ENCODE data around the gene ANK3.

Gene ANK3

GRCh38 chr10:60144099-60144498 is 245.6 kb downstream of the ANK3 start:
- in situ Hi-C loops (cut with MboI; ENCODE audit: low sequenced_read_pairs), result no loop called here

GRCh38 chr10:60142736-60143135 is 246.9 kb downstream of the ANK3 start:
- in situ Hi-C loops (cut with MboI; ENCODE audit: low sequenced_read_pairs), result no loop called here

DNA sequence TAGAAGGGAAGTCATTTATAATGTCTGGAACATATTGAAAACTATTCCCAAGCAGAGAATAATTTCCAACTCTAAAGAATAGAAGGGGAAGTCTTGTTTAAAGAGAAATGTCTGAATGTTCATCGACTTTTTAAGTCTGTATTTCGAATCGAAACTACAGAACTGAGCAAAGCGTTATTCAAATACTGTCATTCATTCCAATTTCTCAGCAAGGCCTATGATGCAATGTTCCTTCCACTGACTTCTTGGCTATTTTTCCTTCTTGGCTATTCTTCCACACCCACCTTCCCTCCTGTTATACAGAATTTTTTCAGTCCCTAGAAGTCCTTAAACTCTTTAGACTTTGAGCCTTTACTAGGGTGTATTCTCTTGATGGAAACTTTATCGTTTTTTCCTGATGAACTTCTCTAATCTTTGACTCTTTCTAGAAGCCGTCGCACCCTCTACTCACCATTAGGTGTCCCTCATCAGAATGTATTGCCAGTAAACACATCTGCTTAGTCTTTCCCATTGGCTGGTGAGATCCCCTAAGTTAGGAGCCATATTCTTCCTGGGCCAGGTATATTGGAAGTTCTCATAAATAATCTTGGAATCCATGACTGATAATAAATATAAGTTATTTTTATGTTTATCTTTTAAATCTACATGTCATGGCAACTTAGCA is 247.6 kb downstream of the ANK3 start:
- in situ Hi-C loops (cut with MboI; ENCODE audit: low sequenced_read_pairs), result no loop called here

GRCh38 chr10:60140651-60141632 is 248.7 kb downstream of the ANK3 start:
- in situ Hi-C loops (cut with MboI; ENCODE audit: low sequenced_read_pairs), result no loop called here

DNA sequence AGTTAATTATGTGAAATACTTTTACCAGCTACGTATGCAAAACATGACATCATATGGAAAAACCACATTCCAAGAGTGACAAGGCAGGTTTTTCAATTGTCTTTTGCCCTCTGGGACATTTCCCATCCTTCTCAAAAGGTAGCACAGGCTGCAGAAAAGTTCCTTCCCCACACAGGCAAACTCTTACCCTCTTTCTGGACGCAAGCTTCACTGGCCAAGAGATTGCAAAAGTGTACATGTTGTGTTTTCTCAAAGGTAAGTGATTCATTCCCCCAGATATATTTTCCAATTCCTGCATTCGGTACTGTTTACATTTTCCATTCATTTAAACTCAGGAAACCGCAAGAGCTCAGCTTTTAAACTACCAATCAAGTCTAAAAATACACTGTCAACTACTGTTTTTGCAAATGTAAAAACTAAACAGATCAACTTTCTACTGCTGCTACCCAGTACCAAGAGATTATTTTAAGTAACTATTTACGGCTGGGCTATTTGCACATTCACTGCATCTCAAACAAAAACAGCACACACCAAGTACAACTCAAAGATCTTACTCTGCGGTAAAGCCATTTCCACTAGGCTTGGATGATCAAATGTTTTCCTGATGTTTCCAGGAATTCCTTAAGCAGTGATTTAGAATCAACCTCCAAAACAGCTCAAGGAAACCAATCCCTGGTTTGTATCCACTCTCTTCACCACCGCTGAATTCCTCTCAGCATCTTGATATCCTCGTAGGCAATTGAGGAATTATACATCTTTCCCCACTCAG is 249.7 kb downstream of the ANK3 start:
- in situ Hi-C loops (cut with MboI; ENCODE audit: low sequenced_read_pairs), result no loop called here

DNA sequence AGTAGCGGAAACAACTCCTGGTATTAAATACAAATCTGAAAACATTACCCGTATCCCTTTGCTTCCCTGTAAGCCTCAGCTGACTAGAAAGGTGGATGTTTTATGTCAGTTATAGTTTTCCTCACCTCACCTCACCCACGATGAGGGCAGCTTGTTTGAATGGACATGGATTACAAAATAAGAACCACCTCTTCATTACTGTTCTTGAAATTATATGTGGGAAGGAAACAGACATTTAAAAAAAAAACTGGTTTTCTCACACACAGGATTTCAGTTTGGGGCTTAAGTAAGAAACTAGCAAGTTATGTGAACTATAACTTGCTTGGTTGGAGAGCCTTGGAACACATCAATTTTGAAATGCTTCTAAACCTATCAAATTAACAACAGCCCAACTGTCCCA is 250.4 kb downstream of the ANK3 start:
- in situ Hi-C loops (cut with MboI; ENCODE audit: low sequenced_read_pairs), result no loop called here

DNA sequence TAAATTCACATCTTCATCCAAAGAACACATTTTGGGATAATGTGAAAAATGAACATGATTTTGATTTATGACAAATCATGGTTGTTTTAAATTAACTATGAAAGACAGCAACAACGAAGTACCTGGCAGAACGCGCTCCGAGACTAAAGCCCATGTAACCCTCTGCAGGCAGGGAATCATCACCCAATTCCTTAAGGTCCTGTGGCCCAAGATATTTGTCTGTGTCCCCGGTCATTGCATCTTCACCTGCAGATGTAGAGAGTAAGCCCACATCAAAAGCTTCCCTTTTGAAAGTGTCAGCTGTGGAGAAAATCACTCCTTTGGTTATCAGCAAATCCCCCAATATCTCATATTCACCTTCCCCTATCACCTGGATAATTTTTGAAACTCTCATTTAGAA is 250.8 kb downstream of the ANK3 start:
- in situ Hi-C loops (cut with MboI; ENCODE audit: low sequenced_read_pairs), result no loop called here

DNA sequence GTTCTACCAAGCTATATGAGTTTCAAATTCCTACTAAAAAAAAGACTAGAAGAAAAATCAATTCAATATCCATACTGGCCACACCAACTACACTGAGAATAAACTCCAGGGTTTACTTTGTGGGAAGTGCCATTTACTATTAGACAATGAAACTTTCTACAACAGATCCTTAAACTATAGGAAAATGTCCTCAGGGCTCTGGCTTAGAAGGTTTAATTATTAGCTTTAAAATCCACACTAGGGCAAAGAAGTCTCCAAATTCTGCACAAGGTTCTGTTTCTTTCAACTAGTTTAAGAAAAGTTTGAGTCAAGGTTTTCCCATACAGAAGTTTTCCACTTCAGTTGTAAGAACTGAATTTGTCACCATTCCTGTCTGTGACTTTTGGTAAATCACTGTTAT is 251.6 kb downstream of the ANK3 start:
- in situ Hi-C loops (cut with MboI; ENCODE audit: low sequenced_read_pairs), result no loop called here

GRCh38 chr10:60137292-60137992 is 252.2 kb downstream of the ANK3 start:
- in situ Hi-C loops (cut with MboI; ENCODE audit: low sequenced_read_pairs), result no loop called here

GRCh38 chr10:60135020-60135419 is 254.7 kb downstream of the ANK3 start:
- in situ Hi-C loops (cut with MboI; ENCODE audit: low sequenced_read_pairs), result no loop called here

DNA sequence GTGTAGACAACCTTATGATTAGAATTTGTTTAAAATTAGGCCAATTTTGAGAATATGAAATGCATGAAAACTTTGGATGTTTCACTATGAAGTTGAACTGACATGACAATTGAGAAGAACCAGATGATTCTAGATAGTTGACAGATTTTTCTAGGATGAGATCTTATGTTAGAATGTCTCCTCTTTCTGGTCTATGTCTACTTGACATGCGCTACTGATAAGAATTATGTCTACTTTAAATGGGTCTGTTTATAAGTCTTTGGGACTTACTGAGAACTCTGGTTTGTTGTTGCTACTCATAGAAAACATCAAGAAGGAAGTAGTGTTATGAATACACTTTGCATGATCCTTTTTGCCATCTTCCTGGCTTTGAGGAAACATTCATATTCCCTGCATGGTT is 255.1 kb downstream of the ANK3 start:
- in situ Hi-C loops (cut with MboI; ENCODE audit: low sequenced_read_pairs), result no loop called here

GRCh38 chr10:60130130-60130579 is 259.5 kb downstream of the ANK3 start:
- in situ Hi-C loops (cut with MboI; ENCODE audit: low sequenced_read_pairs), result no loop called here

GRCh38 chr10:60125895-60126294 is 263.8 kb downstream of the ANK3 start:
- in situ Hi-C loops (cut with MboI; ENCODE audit: low sequenced_read_pairs), result no loop called here

- in situ Hi-C loops (cut with MboI; ENCODE audit: low sequenced_read_pairs), result no loop called here
These were observed 265.1 kb downstream of the ANK3 start for GRCh38 chr10:60124536-60124935.

- in situ Hi-C loops (cut with MboI; ENCODE audit: low sequenced_read_pairs), result no loop called here
These were observed 266.0 kb downstream of the ANK3 start for GRCh38 chr10:60123668-60124067.

DNA sequence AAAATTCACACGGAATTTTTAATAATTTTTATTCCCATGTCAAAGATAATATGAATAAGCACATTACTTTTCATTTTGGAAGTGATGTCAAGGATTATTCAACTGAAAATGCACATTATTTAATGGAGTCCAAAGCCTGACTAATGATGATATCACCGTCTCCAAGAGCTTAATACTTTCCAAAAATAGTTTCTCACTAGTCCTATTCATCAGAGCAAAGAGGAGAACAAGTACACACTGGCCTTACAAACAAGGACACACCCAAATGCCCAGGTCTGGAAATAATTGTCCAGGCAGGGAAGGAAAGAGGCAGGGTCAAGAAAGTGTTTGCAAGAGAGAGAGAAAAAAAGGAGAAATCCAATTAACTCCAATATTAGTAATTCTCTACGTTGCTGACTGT is 266.5 kb downstream of the ANK3 start:
- in situ Hi-C loops (cut with MboI; ENCODE audit: low sequenced_read_pairs), result no loop called here

GRCh38 chr10:60122190-60122589 is 267.5 kb downstream of the ANK3 start:
- in situ Hi-C loops (cut with MboI; ENCODE audit: low sequenced_read_pairs), result no loop called here

DNA sequence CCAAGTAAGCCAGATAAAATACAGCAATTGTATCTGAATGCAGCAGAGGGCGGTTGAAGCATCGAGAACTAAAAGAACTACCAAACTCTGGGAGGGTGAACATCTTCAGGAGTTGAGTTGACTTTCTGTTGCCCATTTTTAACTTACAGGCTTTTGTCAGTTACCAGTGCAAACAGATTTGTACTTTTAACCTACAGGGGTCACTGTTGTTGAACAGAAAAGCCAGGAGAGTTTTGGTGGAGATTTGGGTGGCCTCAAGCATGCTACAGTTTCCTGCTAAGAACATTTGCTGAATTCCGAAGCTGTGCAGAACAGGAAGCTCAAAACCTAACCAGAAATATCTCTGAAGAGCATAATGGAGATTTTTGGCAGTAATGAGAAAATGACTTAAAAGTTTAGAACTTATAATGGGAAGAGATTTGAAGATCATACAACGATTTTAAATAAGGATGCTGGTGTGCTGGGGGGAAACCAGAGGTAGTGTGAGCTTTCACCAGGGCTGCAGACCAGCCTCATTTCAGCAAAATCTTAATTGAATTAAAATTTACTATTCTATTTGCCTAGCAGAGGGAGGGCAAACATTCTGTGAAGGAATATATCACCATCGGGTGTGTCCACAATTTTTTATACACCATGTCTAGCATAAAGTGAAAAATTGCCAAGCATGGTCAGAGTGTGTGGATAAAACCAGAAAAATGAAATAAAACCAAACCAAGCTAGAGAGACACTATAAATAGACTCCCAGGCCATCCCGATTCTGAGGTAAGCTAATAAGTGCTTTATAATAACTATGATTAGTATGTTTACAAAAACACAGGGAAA is 274.7 kb downstream of the ANK3 start:
- in situ Hi-C loops (cut with MboI; ENCODE audit: low sequenced_read_pairs), result no loop called here

DNA sequence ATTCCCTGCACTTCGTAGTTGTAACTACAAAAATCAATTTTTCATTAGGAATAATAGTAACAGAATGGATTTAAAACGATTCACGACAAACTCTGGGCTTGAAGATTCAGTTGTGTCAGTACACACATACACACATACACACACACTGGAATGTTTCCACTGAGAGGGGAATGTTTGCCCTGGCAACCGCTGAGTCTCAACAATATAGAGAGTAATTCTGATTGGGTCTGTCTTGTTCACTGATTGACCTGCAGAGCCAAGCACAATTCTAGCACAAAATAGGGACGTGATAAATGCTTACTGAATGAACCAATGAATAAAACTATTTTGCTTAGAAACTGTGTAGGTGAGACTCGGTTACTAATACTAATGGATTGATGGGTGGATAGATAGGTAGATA is 278.9 kb downstream of the ANK3 start:
- in situ Hi-C loops (cut with MboI; ENCODE audit: low sequenced_read_pairs), result no loop called here

Data from hTERT RPE-1 (cell line).